HG02759 (cell line): Measurements from ENCODE around the gene CST9L.
A peak's percentile ranks its signal among the peaks of the same experiment; 100 is the strongest.

Experiments
- ATAC-seq: cut with Tn5 transposase; IDR thresholded peaks from one replicate; pipeline ENCODE4 v1.9.1; 2021; ENCODE audit warnings: mild to moderate bottlenecking, moderate library complexity; ENCODE audit not compliant: unreplicated experiment

Gene CST9L

GRCh38 chr20:23568320-23568970 is at the start of gene CST9L:
Gene CST9L (minus strand): TSS chr20:23568484. CDS start chr20:23568450, 34 bp downstream.
- ATAC-seq: no peak

- ATAC-seq: no peak
Observed at GRCh38 chr20:23614163-23614562, 45.9 kb upstream of the CST9L start.

- no peak for ATAC-seq
Observed at GRCh38 chr20:23613676-23614075, 45.4 kb upstream of the CST9L start.

- ATAC-seq: no peak
Observed at GRCh38 chr20:23612396-23612795, 44.1 kb upstream of the CST9L start.

GRCh38 chr20:23609486-23610109 is 41.3 kb upstream of the CST9L start:
- no peak for ATAC-seq

GRCh38 chr20:23608251-23608846 is 40.1 kb upstream of the CST9L start:
- no peak for ATAC-seq

- no peak for ATAC-seq
Observed at GRCh38 chr20:23607497-23608245, 39.4 kb upstream of the CST9L start.

- ATAC-seq: peak; percentile 96
Observed at GRCh38 chr20:23606652-23607049, 38.4 kb upstream of the CST9L start.

- no peak for ATAC-seq
Observed at GRCh38 chr20:23605867-23606651, 37.8 kb upstream of the CST9L start, which contains the start of gene CST9. Gene CST9 (minus strand): TSS chr20:23605917. CDS start chr20:23605864, 53 bp downstream.

GRCh38 chr20:23604306-23604705 is 36.0 kb upstream of the CST9L start:
- ATAC-seq: no peak

GRCh38 chr20:23603321-23603720 is 35.0 kb upstream of the CST9L start:
- ATAC-seq: no peak

- ATAC-seq: no peak
Observed at GRCh38 chr20:23602699-23603098, 34.4 kb upstream of the CST9L start.

- ATAC-seq: no peak
Observed at GRCh38 chr20:23602241-23602640, 34.0 kb upstream of the CST9L start.

- ATAC-seq: no peak
Observed at GRCh38 chr20:23601715-23602114, 33.4 kb upstream of the CST9L start.

GRCh38 chr20:23598481-23598880 is 30.2 kb upstream of the CST9L start:
- no peak for ATAC-seq

- ATAC-seq: no peak
Observed at GRCh38 chr20:23596579-23597250, 28.4 kb upstream of the CST9L start.

- ATAC-seq: no peak
Observed at GRCh38 chr20:23595941-23596340, 27.7 kb upstream of the CST9L start.

GRCh38 chr20:23588434-23589403 is 20.4 kb upstream of the CST9L start:
- no peak for ATAC-seq

GRCh38 chr20:23587631-23588030 is 19.3 kb upstream of the CST9L start:
- ATAC-seq: no peak
